GM21786 (cell line): Measurements from ENCODE around the gene MYO7A.
"Not testable (repeated sequence)": the region's sequence is repeated elsewhere in the genome, so short reads cannot be mapped to it uniquely, and the experiment has no call there.

Experiments
- ATAC-seq: cut with Tn5 transposase; IDR thresholded peaks from one replicate; pipeline ENCODE4 v1.9.1; 2021; ENCODE audit not compliant: unreplicated experiment

MYO7A gene

DNA sequence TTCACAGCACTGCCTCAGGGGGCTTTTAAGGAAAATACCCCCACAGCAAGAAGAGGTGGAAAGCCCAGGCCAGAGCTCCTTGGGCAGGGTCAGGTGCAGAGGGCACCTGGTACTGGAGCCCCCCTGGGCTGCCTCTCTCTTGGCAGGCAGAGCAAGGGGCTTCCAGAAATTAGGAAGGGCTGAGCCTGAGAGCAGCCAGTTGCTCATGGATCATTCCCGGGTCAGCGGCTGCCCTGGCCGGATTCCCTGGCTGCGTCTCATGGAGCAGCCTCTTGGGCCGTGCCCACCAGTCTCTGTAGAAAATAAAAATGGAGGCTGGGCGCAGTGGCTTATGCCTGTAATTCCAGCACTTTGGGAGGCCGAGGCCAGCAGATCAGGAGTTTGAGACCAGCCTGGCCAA is 35.7 kb upstream of the MYO7A start:
- ATAC-seq = no peak

DNA sequence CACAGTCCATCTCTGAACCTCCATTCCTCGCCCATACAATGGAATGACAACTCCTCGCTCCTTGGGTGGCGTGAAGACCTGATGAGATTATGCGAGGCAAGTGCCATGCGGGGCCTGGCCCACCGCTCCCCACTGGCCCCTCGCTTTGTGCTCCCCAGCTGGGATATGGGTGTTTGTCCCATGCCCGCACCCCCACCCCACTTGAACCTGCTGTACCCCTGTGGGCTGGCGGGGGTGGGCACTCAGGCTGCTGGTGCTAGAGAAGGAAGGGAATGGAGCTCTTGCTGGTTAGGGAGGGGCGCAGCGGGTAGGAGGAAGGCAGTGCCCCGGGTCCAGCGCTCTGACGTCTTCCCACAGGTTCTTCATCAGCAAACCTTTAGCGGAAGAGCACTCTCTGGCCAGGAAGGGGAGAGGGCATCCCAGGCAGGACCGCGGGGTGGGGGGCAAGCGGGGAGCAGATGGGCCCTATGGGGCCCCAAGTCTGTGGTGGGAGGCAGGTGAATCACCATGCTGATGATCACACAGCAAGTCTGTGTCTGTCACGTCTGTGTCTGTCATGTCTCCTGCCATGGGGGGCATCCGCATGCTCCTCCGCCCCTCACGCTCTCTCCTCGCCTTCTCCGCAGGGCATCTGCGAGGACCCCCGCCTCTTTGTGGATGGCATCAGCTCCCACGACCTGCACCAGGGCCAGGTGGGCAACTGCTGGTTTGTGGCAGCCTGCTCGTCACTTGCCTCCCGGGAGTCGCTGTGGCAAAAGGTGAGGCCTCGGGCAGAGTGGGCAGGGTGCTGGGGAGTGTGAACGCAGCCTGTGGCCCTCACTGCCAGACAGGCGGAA is 34.8 kb upstream of the MYO7A start:
- ATAC-seq = no peak

DNA sequence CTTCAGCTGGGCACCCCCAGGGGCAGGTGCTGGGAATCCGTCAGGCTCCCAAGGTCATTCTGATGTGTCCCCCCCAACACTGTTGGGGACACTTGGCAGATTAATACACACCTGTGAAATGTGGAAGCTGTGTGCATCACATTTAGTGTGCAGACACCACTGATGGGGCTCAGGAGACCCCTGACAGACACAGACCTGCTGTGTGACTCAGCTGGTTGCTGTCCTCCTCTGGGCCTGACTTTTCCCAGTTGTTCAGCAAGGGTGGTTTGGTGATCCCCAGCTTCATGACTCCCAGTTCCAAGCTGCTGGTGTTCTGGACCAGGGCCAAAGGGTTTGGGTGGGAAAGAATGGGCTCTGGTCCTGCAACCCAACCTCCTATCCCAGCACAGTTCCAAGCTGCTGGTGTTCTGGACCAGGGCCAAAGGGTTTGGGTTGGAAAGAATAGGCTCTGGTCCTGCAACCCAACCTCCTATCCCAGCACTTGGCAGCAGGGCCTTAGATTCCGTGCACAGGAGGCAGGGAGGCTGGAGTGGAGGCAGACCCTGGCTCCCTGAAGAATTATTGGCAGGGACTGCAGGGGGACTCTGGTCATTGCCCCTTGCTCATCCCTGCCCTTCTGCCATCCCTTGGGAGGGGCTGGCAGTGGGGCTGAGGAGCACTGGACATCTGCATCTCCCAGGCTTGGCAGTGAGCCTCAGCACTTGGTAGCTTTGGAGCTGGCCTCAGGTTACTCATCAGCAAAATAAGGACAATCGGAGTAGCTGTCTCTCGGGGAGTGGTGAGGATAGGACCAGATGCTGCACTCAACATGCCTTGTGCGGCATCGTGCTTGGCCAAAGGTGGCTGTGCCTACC is 33.8 kb upstream of the MYO7A start:
- no peak for ATAC-seq

DNA sequence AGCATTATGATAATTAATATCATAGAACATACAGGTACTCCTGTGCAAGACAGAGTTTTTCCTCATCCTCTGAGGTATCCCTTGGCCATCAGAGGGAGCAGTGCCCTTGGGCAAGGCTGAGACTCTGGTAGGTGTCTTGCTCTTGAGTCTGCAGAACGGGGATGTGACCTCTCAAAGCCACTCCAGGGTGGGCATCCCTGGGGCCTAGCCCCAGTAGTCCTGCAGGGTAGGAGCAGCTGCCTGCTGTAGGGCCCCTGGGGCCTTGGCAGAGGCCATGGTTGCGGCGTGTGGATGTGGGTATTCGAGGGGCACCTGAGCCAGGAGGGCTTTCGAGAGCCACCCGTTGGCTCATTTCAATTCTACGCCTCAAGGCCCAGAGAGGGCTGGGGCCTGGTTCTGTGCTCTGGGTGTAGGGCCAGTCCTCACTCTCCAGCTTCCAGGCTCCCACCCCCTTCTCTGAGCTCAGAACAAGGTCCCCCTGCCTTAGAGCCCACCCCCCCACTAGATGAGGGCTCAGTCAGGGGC is 33.1 kb upstream of the MYO7A start:
- ATAC-seq = no peak

DNA sequence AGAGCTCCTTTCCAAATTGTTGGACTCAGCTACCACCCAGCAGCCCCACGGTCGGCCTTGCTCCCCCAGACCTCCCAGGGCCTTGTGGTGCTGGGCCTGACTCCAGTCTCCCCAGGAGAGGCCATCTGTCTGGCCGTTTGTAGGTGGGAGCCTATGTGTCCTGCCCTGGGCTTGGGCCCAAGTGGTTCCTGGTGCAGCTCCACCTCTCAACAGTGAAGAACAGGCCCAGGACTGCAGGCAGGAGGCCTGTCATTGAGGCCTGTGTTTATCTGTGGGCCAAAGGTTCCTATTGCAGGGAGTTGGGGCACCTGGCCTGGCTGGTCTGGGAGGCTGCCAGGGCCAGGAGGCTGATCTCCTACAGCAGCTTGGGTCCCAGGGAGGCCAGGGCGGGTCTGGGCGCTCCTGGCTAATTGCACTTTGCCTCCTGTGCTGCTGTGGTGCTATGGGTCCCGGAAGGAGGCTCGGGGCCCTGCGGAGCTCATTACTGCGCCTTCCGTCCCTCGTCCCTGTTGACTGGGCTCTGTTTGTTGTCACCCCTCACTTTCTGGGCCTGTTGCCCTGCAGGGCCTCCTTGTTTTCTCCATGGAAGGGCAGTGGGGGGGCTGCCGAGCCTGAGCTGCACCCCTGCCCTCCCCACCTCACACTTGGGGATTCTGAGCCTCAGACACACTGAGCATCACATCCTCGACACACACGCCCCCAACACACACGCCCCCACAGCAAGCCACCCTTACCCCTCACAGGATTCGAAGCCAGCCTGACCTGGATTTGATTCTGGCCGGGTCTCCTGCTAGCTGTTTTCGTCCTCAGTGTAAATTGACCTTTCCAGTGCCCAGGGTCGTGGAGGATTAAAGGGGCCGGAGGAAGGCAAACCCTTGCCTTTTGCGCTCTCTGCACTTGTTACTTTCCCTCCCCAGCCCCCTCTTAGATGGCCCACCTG is 32.2 kb upstream of the MYO7A start:
- ATAC-seq = no peak

DNA sequence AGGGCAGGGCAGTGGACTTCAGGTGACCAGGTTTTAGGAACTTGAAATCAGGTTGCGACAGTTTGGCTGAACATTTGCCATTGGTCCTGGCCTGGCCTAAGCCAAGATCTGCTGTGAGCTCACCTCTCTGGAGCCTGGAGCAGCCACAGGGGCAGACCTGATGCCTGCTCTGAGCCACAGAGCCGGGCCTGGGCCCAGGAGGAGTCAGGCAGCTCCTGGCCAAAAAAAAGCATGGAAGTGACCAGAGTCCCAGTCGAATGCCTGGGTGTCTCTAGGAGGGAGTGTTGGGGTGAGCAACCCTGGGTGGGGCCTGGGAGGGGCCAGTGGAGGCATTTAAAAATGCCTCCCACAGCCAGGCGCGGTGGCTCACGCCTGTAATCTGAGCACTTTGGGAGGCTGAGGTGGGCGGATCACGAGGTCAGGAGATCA is 31.4 kb upstream of the MYO7A start:
- ATAC-seq = no peak

DNA sequence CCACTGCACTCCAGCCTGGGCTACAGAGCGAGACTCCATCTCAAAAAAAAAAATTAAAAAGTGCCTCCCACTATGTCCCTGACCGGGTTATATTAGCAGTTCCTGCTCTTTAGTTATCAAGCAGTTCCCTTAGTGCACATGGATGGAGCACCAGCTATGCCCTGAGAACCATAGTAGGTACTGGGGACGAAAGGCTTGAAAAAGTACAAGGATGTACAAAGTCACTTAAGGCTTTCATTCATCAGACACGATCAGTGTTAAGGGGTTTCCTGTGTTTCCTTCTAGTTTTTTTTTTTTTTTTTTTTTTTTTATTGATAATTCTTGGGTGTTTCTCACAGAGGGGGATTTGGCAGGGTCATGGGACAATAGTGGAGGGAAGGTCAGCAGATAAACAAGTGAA is 30.9 kb upstream of the MYO7A start:
- ATAC-seq = not testable (repeated sequence)

DNA sequence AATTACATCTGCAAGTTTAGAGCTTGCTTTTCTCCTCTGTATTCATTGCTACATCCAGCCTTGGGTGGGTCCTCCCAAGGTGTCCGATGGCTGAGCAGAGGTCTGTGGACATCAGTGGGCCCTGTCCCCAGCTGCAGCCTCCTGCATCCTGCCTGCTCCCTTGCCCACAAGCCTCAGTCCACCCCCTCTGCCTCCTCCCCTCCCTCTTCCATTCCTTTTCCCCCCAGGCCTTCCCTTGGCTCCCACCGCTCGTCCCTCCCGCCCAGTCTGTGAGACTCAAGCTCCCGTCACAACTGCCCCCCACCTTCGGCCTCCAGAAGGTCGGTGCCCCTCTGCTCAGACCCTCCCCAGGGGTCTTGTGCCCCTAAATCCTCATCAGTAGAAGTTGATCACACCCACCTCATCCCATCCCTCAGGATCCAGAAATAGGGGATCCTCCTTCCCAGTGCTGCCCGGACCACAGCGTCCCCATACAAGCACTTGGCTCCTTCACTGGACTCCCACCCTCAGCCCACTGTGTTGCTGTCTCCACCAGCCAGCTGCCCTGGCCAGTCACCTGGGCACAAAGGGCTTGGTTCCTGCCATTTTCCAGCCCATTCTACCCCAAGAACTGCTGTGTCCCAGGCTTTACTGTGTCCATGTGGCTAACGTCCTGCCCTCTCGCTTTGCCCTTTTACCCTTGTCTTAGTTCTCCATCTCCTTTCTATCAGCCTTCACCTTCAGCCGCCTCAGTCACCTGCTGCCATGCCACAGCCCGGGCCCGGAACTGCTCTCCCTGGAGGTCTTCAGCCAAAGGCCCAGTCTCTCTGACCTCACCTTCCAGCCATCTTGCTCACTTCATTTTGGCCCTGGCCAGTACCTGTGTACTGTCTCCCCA is 27.6 kb upstream of the MYO7A start:
- no peak for ATAC-seq

DNA sequence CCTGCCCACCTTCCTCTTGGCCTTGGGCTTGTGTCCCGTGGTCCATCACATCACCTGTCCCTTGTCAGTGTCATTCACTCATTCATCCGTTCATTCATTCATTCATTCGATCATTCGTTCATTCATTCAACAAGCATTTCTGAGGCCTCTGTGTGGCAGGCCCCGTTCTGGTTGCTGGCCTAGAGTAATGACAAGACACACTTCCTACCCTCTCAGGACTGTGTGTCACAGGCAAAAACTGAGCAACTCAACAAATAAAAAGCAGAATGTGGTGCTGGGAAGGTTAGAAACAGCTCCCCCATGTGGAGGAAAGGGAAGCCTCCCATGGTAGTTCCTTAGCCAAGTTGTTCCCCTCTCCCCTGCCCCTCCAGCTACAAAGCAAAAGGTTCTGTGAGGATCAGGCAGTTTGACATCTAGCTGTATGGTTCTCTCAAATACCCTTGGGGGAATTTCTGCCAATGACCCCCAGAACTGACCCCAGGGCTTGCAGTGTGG is 27.0 kb upstream of the MYO7A start:
- no peak for ATAC-seq

DNA sequence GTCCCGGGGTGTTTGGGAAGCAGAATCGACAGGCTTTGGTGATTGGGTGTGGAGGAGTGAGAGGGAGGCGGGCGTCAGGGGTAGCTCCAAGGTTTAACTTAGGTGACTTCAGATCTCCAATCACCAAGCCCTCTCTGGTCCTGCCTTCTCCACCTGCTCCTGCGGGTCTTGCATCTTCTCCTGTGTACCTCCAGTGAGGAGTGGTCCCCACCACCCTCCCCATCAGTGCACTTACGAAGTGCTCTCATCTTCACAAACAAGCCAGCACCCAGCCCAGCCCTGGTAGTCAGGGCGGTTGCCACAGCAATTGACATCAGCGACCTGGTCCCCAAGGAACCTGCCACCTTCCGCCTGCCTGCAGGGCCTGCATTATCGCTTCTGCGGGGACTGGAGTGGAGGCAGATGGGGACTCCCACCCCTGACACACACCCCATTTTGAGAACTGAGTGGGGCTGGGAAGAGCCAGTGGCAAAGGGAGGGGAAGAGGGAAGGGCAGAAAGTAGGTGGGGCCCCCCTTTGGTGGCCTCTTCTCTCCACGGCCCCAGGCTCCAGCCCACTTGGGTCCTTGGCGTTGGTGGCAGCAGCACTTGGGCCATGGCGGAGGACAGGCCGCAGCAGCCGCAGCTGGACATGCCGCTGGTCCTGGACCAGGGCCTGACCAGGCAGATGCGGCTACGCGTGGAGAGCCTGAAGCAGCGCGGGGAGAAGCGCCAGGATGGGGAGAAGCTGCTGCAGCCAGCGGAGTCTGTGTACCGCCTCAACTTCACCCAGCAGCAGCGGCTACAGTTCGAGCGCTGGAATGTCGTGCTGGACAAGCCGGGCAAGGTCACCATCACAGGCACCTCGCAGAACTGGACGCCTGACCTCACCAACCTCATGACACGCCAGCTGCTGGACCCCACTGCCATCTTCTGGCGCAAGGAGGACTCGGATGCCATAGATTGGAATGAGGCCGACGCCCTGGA is 25.5 kb upstream of the MYO7A start, which contains the start of gene OMP:
Gene OMP (plus strand): TSS at position 595 of the 965 bp plus-strand sequence. CDS start 0 bp downstream, at position 595.
- ATAC-seq = no peak

DNA sequence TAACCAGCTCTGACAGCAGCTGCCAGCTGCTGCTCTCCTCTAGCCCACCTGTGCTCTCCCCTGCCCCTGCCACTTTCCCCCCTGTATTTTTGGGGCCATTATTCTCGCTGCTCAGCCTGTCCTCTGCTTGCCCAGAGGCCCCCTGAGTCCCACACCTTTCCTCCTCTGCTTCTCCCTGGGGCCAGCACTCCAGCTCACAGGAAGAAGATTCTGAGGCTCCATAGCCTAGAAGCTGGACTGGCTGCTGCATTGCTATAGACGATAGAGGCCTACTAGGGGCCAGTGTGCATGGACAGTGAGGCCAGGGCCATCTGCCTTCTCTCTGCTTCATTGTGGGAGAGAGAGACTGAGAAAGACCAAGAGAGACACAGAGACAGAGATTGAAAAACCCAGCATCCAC is 24.7 kb upstream of the MYO7A start:
- no peak for ATAC-seq

DNA sequence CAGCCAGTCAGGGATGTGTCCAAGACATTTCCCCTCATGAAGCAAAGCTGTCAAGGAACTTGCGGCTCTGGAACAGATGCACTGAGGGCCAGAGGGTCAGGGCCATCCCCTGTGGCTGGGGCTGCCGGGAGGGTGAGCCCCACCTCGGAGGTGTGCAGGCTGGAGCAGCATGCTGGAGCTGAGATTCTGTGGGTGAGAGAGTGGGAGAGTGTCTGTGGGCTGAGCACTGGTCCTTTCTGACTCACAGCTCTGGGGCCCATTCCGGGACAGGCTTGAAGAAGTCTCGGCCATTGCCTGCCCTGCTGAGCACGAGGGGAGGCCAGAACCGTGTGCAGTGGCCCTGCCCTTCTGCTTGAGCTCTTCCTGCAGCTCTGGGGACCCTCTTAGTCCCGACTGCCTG is 23.3 kb upstream of the MYO7A start:
- ATAC-seq = no peak

DNA sequence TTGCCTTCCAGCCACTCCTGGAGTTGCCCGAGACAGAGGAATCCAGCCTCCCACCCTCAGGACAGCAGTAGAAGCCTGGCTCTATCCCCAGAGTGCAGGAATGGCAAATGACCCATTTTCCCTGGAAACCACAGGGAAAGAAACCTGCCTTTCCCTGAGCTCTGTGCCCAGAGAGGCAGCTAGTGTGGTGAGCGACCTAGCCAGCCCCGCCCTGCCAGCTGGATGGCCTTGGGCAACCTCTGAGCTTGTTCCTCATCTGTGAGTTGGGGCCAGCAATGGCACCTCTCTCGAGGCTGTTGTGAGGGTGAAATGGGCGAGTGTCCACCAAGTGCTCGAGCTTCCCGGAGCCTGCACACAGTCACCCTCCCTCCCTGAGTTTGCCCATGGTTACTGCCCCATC is 21.7 kb upstream of the MYO7A start:
- no peak for ATAC-seq

DNA sequence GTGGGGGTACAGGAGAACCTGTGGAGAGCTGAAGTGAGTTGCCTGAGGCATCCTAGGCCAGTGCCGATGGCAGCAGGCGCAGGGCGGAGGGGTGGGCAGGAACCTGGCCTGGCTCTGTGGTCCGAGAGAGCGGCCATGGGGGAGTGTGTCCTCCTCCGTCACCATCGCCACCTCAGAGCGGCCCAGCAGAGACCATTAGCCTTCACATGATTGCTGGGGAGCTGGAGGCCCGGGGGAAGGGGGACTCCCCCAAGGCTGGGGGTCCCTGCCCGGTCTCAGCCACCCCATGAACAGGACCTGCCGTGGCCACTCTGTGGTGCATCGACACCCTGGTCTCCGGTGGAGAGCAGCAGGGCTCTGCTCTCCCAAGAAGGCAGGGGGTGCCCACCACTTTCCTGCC is 21.3 kb upstream of the MYO7A start:
- no peak for ATAC-seq

DNA sequence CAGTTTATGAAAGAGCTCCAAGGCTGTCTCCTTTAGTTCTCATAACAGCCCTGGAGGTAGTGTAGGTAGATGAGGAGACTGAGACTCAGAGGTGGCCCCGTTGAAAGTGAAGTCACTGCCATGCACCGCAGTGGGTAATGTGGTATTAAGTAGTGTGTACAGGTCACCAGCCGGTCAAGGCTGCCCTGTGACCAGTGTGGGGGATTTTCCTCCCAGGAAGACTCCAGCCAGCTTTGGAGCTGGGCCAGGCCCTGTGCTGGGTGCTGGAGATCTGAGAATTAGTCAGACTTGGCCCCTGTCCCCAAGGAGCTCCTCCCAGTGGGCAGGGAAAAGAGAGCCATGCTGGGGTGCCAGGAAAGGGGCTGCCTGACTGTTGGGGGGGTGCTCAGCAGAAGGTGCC is 20.1 kb upstream of the MYO7A start:
- no peak for ATAC-seq

DNA sequence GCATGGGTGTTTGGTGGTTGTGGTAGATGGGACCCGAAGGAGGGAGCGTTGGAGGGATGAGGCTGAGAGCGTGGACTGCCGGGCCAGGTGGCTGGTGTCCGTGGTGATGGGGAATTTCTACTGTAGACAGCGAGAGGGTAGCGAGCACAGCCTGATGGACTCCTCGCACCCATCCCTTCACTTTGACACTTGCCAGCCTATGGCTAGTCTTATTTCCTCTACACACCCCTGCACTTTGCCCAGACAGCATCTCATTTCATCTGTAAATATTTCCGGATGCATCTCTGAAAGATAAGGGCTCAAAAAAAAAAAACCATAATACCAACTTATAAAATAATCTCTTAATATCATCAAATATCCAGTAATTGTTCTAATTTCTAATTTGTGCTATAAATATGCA is 19.6 kb upstream of the MYO7A start:
- no peak for ATAC-seq

DNA sequence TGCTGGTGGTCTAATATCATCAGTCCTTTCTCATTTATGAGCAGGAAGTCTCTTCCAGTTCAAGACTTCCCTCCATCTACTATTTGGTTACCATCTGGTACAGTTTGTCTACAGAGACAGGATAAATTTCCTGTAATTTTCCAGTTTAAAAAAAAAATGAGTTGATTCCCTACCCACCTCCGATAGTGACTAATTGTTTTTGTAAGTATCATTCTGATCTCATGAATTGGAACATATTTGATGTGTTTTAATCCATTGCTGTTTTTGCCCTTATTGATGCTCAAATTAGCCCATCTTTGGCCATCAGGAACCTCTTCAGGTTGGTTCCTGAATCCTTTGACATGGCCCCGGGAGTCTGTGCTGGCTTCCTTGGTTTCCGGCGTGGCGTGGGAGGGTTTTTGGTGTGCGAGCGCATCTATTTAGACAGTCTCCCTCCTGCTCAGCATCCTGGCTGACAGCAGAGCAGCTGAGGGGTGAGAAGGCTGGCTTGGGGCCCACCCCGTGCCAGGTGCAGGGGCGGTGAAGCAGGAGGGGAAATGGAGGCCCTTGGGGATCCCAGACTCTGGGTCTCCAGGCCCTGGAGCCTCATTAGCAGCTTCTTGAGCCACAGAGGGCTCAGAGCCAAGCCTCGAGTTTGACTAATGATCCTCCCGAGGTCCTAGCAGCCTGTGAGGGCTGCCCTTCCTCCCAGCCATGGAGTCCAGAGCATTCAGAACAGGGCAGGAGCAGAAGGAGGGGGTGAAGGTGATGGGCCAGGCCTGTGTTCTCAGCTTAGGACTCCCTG is 18.6 kb upstream of the MYO7A start:
- ATAC-seq = no peak

DNA sequence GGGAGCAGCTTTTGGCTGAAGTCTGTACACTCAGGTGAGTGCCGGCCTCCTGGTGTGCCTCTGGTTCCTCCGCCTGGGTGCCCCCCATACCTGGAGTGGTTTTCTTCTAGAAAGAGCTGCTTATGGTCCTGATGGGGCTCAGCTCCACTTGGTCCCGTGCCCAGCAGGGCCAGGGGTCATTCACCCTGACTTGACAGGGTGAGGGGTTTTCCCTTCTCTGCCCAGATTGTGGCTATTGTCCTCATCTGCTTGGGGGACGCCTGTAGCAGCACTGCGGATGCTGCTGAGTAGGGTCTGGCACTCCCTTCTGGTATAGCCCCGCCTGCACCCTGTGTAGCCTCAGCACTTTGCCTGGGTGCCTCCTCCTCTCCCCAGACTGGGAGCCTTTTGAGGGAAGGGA is 17.2 kb upstream of the MYO7A start:
- ATAC-seq = no peak
